HepG2 (cell line): ENCODE measurements around the gene PIEZO1. TPM values are rescaled to one million over a fixed set of nuclear protein-coding genes. Genes with fewer than 3 reads are reported as not detected.
A peak's percentile ranks its signal among the peaks of the same experiment; 100 is the strongest.

Source experiments
- ATF7 ChIP-seq, 2 experiments: fragments of 450-650 bp in 1 of 2; sonication (generic) in 1 of 2; formaldehyde crosslinking in 1 of 2; IDR thresholded peaks; 2 replicates each; pipeline versions ENCODE4 v1.4.0 to v1.6.1; 2016 to 2020; ENCODE audit warnings: antibody characterized with exemption in 1 of 2, mild to moderate bottlenecking in 1 of 2, missing genetic modification reagents in 1 of 2
- CEBPG ChIP-seq: IDR thresholded peaks from 2 replicates; pipeline ENCODE4 v1.6.1; 2016
- DDIT3 ChIP-seq: sonication (generic); formaldehyde crosslinking; IDR thresholded peaks from 2 replicates; pipeline ENCODE4 v1.4.0; 2020; ENCODE audit warnings: mild to moderate bottlenecking, missing genetic modification reagents
- ELF1 ChIP-seq: sonication (generic); formaldehyde crosslinking; IDR thresholded peaks from 2 replicates; pipeline ENCODE4 v1.4.0; 2020; ENCODE audit warnings: missing genetic modification reagents
- ETV6 ChIP-seq: sonication (generic); formaldehyde crosslinking; conservative IDR thresholded peaks from 2 replicates; pipeline ENCODE4 v1.4.0; 2020; ENCODE audit warnings: missing genetic modification reagents
- HOXA5 ChIP-seq: sonication (generic); formaldehyde crosslinking; IDR thresholded peaks from 2 replicates; pipeline ENCODE4 v1.4.0; 2020; ENCODE audit warnings: missing genetic modification reagents
- LCORL ChIP-seq, 2 experiments: fragments of 450-650 bp in 1 of 2; sonication (generic) in 1 of 2; formaldehyde crosslinking in 1 of 2; IDR thresholded peaks; 2 replicates each; pipeline versions ENCODE4 v1.5.0 to v1.6.1; 2017 to 2020; ENCODE audit warnings: antibody characterized with exemption in 1 of 2, missing genetic modification reagents in 1 of 2
- MAFG ChIP-seq: sonication (generic); formaldehyde crosslinking; IDR thresholded peaks from 2 replicates; pipeline ENCODE4 v1.5.1; 2020; ENCODE audit warnings: mild to moderate bottlenecking, missing genetic modification reagents
- MIXL1 ChIP-seq: IDR thresholded peaks from 2 replicates; pipeline ENCODE4 v1.6.1; 2016
- MLX ChIP-seq: IDR thresholded peaks from 2 replicates; pipeline ENCODE4 v1.6.1; 2016
- MXD4 ChIP-seq: IDR thresholded peaks from 2 replicates; pipeline ENCODE4 v1.6.1; 2016; ENCODE audit warnings: mild to moderate bottlenecking, missing biosample characterization, missing genetic modification reagents
- NR3C1 ChIP-seq: sonication (generic); formaldehyde crosslinking; IDR thresholded peaks from 2 replicates; pipeline ENCODE4 v1.4.0; 2020; ENCODE audit warnings: missing genetic modification reagents
- REXO4 ChIP-seq: sonication (generic); formaldehyde crosslinking; IDR thresholded peaks from 2 replicates; pipeline ENCODE4 v1.8.0; 2022; ENCODE audit warnings: missing genetic modification reagents, mild to moderate bottlenecking, borderline replicate concordance
- RFXAP ChIP-seq: sonication (generic); formaldehyde crosslinking; IDR thresholded peaks from 2 replicates; pipeline ENCODE4 v1.4.0; 2020; ENCODE audit warnings: missing genetic modification reagents, borderline replicate concordance
- SIX1 ChIP-seq: sonication (generic); formaldehyde crosslinking; IDR thresholded peaks from 2 replicates; pipeline ENCODE4 v1.4.0; 2020; ENCODE audit warnings: missing genetic modification reagents, borderline replicate concordance
- SOX13 ChIP-seq, 3 experiments: fragments of 450-650 bp in 1 of 3; sonication (generic) in 1 of 3; formaldehyde crosslinking in 1 of 3; IDR thresholded peaks in 2 of 3; conservative IDR thresholded peaks in 1 of 3; 2 replicates each; pipeline versions ENCODE4 v1.5.0 to v1.6.1; 2016 to 2020; ENCODE audit warnings: antibody characterized with exemption in 1 of 3, mild to moderate bottlenecking in 1 of 3, missing compliant biosample characterization in 1 of 3, missing genetic modification reagents in 1 of 3, moderate library complexity in 1 of 3
- SRSF1 ChIP-seq: fragments of 200-400 bp; formaldehyde crosslinking; optimal IDR thresholded peaks from 2 replicates; pipeline ENCODE3; 2017; ENCODE audit warnings: mild to moderate bottlenecking, low read depth, low read length, moderate library complexity
- TFDP2 ChIP-seq: sonication (generic); formaldehyde crosslinking; IDR thresholded peaks from 2 replicates; pipeline ENCODE4 v1.4.0; 2020; ENCODE audit warnings: missing genetic modification reagents
- ZBED4 ChIP-seq: sonication (generic); formaldehyde crosslinking; IDR thresholded peaks from 2 replicates; pipeline ENCODE4 v1.4.0; 2020; ENCODE audit warnings: missing genetic modification reagents, borderline replicate concordance
- ZNF616 ChIP-seq: sonication (generic); formaldehyde crosslinking; IDR thresholded peaks from 2 replicates; pipeline ENCODE4 v1.5.0; 2020; ENCODE audit warnings: low read depth, mild to moderate bottlenecking, missing genetic modification reagents
- ZNF703 ChIP-seq: sonication (generic); formaldehyde crosslinking; IDR thresholded peaks from 2 replicates; pipeline ENCODE4 v1.5.1; 2020; ENCODE audit warnings: missing genetic modification reagents, mild to moderate bottlenecking, moderate library complexity, borderline replicate concordance
- polyA plus RNA-seq, 8 experiments: library from polyadenylated mRNA; depleted of rRNA in 3 of 8; stranded (reverse) in 7 of 8; unstranded in 1 of 8; fragments of >200 nt; fragmentation: Illumina TruSeq in 4 of 8; extraction: Trizol in 4 of 8; gene quantifications; 2 replicates each; pipeline versions ENCODE4 v1.2.1 to v1.2.3, GENCODE V29; 2011 to 2016; ENCODE audit warnings: low read depth in 4 of 8, missing spikeins in 1 of 8, mixed read lengths in 1 of 8; ENCODE audit not compliant: insufficient read depth in 1 of 8
- total RNA-seq, 5 experiments: library from RNA; depleted of rRNA; stranded (reverse); fragments of >200 nt; fragmentation: Illumina TruSeq; extraction: Trizol; gene quantifications; 2 replicates each; pipeline ENCODE4 v1.2.3, GENCODE V29; 2016; ENCODE audit warnings: low read depth in 1 of 5

Gene PIEZO1
- total and polyA plus RNA-seq, 2 of the 13 experiments (the other 11 are each of a cell fraction or from before 2014, with no cell fraction given), result 67.9 to 85.0 TPM

GRCh38 chr16:88810912-88811768, 26.1 kb upstream of the PIEZO1 start (continued):
- TF ChIP-seq HOXA5 (CRISPR knock-in tag) (peak; percentile 63; the same call in 1 of the 2 replicates), RFXAP (CRISPR knock-in tag) (0 out of 2 replicates have a peak, but pooled peaks have one; percentile 44), ELF1 (CRISPR knock-in tag) (peak; percentile 98), DDIT3 (CRISPR knock-in tag) (no peak), ZNF616 (CRISPR knock-in tag) (peak; percentile 54; the same call in 1 of the 2 replicates), ZNF703 (CRISPR knock-in tag) (0 out of 2 replicates have a peak, but pooled peaks have one; percentile 83), SRSF1 (peak; percentile 54), ZBED4 (CRISPR knock-in tag) (no peak), MIXL1 (CRISPR knock-in tag) (no peak), LCORL (IDR thresholded peaks at IDR 0.05) (no peak), LCORL (CRISPR knock-in tag; IDR thresholded peaks at IDR 0.05) (no peak), MAFG (no peak), REXO4 (CRISPR knock-in tag) (peak; percentile 44; the same call in 1 of the 2 replicates), SOX13 (IDR thresholded peaks at IDR 0.05) (no peak), SOX13 (CRISPR knock-in tag; conservative IDR thresholded peaks at IDR 0.05 in 1 of 2, IDR thresholded peaks at IDR 0.05 in 1 of 2) (no peak), ATF7 (IDR thresholded peaks at IDR 0.05) (no peak), ATF7 (CRISPR knock-in tag; IDR thresholded peaks at IDR 0.05) (0 out of 2 replicates have a peak, but pooled peaks have one; percentile 53), MXD4 (CRISPR knock-in tag) (peak; percentile 91), NR3C1 (CRISPR knock-in tag) (no peak), SIX1 (no peak), ETV6 (CRISPR knock-in tag) (peak; percentile 67; the same call in 1 of the 2 replicates), CEBPG (CRISPR knock-in tag) (peak; percentile 42), TFDP2 (CRISPR knock-in tag) (peak; percentile 72), MLX (CRISPR knock-in tag) (0 out of 2 replicates have a peak, but pooled peaks have one; percentile 41)
